Measurements from ENCODE around the gene STAG3. TPM values are rescaled to one million over a fixed set of nuclear protein-coding genes. Genes with fewer than 3 reads are reported as not detected.

STAG3 gene
- total and polyA plus RNA-seq, 9 of the 15 experiments (the other 6 are each of a cell fraction or from before 2014, with no cell fraction given) = 0.54 to 2.5 (median 1.7) TPM

GRCh38 chr7:100167912-100168323 is 9.8 kb upstream of the STAG3 start (continued):
- TF ChIP-seq ZNF134 (CRISPR knock-in tag; conservative IDR thresholded peaks at IDR 0.05) (no peak), NFYB (IDR thresholded peaks at IDR 0.05; ENCODE audit: extremely low read depth, insufficient read length) (no peak), ZNF41 (CRISPR knock-in tag; conservative IDR thresholded peaks at IDR 0.05) (no peak), ILF3 (IDR thresholded peaks at IDR 0.05; ENCODE audit: borderline replicate concordance) (no peak), ZNF12 (CRISPR knock-in tag; IDR thresholded peaks at IDR 0.05) (no peak), ZFP36 (IDR thresholded peaks at IDR 0.05; ENCODE audit: low read depth, low read length, partially characterized antibody) (no peak), GATAD2B (IDR thresholded peaks at IDR 0.05; ENCODE audit: borderline replicate concordance) (no peak; the same call in 1 of the 2 replicates), KAT7 (CRISPR knock-in tag; IDR thresholded peaks at IDR 0.05; ENCODE audit: borderline replicate concordance) (no peak), ZNF121 (CRISPR knock-in tag; conservative IDR thresholded peaks at IDR 0.05) (no peak), SLC30A9 (CRISPR knock-in tag; IDR thresholded peaks at IDR 0.05) (no peak), FOXM1 (IDR thresholded peaks at IDR 0.05; ENCODE audit: low read depth) (no peak), FOXM1 (CRISPR knock-in tag; IDR thresholded peaks at IDR 0.05; ENCODE audit: low read depth) (no peak), ZKSCAN8 (CRISPR knock-in tag; IDR thresholded peaks at IDR 0.05) (no peak), POU5F1 (IDR thresholded peaks at IDR 0.05; ENCODE audit: borderline replicate concordance, low read depth, low read length, partially characterized antibody) (no peak), NR2F6 (CRISPR knock-in tag; IDR thresholded peaks at IDR 0.05) (no peak), ZNF232 (CRISPR knock-in tag; IDR thresholded peaks at IDR 0.05) (no peak), PHB2 (IDR thresholded peaks at IDR 0.05; ENCODE audit: low read depth) (peak; percentile 7; the same call in 1 of the 2 replicates), TARDBP (IDR thresholded peaks at IDR 0.05) (no peak), ZNF76 (CRISPR knock-in tag; IDR thresholded peaks at IDR 0.05; ENCODE audit: borderline replicate concordance) (no peak), KLF1 (tag; IDR thresholded peaks at IDR 0.05) (peak; percentile 32; the same call in 1 of the 2 replicates), ZNF165 (CRISPR knock-in tag; IDR thresholded peaks at IDR 0.05; ENCODE audit: borderline replicate concordance) (no peak), TCF3 (CRISPR knock-in tag; IDR thresholded peaks at IDR 0.05) (peak; percentile 42; the same call in 1 of the 2 replicates), PRMT5 (CRISPR knock-in tag; IDR thresholded peaks at IDR 0.05) (no peak), ZNF507 (tag; conservative IDR thresholded peaks at IDR 0.05) (no peak)
- TF ChIP-seq, protein P1, sequence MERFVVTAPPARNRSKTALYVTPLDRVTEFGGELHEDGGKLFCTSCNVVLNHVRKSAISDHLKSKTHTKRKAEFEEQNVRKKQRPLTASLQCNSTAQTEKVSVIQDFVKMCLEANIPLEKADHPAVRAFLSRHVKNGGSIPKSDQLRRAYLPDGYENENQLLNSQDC (CRISPR knock-in tag; IDR thresholded peaks at IDR 0.05) = no peak
- TF ChIP-seq, protein P2, sequence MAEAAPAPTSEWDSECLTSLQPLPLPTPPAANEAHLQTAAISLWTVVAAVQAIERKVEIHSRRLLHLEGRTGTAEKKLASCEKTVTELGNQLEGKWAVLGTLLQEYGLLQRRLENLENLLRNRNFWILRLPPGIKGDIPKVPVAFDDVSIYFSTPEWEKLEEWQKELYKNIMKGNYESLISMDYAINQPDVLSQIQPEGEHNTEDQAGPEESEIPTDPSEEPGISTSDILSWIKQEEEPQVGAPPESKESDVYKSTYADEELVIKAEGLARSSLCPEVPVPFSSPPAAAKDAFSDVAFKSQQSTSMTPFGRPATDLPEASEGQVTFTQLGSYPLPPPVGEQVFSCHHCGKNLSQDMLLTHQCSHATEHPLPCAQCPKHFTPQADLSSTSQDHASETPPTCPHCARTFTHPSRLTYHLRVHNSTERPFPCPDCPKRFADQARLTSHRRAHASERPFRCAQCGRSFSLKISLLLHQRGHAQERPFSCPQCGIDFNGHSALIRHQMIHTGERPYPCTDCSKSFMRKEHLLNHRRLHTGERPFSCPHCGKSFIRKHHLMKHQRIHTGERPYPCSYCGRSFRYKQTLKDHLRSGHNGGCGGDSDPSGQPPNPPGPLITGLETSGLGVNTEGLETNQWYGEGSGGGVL (CRISPR knock-in tag; IDR thresholded peaks at IDR 0.05) = no peak
- TF ChIP-seq, protein P3, sequence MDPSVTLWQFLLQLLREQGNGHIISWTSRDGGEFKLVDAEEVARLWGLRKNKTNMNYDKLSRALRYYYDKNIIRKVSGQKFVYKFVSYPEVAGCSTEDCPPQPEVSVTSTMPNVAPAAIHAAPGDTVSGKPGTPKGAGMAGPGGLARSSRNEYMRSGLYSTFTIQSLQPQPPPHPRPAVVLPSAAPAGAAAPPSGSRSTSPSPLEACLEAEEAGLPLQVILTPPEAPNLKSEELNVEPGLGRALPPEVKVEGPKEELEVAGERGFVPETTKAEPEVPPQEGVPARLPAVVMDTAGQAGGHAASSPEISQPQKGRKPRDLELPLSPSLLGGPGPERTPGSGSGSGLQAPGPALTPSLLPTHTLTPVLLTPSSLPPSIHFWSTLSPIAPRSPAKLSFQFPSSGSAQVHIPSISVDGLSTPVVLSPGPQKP (CRISPR knock-in tag; IDR thresholded peaks at IDR 0.05) = no peak
- TF ChIP-seq, protein P4, sequence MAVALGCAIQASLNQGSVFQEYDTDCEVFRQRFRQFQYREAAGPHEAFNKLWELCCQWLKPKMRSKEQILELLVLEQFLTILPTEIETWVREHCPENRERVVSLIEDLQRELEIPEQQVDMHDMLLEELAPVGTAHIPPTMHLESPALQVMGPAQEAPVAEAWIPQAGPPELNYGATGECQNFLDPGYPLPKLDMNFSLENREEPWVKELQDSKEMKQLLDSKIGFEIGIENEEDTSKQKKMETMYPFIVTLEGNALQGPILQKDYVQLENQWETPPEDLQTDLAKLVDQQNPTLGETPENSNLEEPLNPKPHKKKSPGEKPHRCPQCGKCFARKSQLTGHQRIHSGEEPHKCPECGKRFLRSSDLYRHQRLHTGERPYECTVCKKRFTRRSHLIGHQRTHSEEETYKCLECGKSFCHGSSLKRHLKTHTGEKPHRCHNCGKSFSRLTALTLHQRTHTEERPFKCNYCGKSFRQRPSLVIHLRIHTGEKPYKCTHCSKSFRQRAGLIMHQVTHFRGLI (CRISPR knock-in tag; IDR thresholded peaks at IDR 0.05) = no peak

Data from K562 (cell line).